Measurements from ENCODE around the gene AXIN1. TPM values are rescaled to one million over a fixed set of nuclear protein-coding genes. Genes with fewer than 3 reads are reported as not detected.

AXIN1 gene
- polyA plus RNA-seq, 2 of the 4 experiments (the other 2 are of a cell fraction), result 8.7 to 19.3 TPM

- TF ChIP-seq HOXA7 (CRISPR knock-in tag; IDR thresholded peaks at IDR 0.05), result no peak
- no peak for TF ChIP-seq REST (IDR thresholded peaks at IDR 0.05)
- no peak for TF ChIP-seq RNF2 (IDR thresholded peaks at IDR 0.05; ENCODE audit: borderline replicate concordance, low read depth)
- peak; percentile 88 for TF ChIP-seq CTCF (IDR thresholded peaks at IDR 0.05)
- TF ChIP-seq SMC3 (IDR thresholded peaks at IDR 0.05), result peak; percentile 84
- TF ChIP-seq MAX (IDR thresholded peaks at IDR 0.05), result peak; percentile 50; the same call in 1 of the 2 replicates
- TF ChIP-seq FOSB (CRISPR knock-in tag; IDR thresholded peaks at IDR 0.05), result no peak
- peak; percentile 96 to 97 for TF ChIP-seq RAD21 (conservative IDR thresholded peaks at IDR 0.05 in 1 of 2, IDR thresholded peaks at IDR 0.05 in 1 of 2)
- no peak for TF ChIP-seq EP300 (IDR thresholded peaks at IDR 0.05)
- TF ChIP-seq HOXB5 (CRISPR knock-in tag; IDR thresholded peaks at IDR 0.05), result no peak
- TF ChIP-seq NR3C1 (IDR thresholded peaks at IDR 0.05), result no peak
- TF ChIP-seq CBX8 (IDR thresholded peaks at IDR 0.05), result no peak
- no peak for TF ChIP-seq FOSL2 (IDR thresholded peaks at IDR 0.05)
- no peak for TF ChIP-seq FOSL2 (CRISPR knock-in tag; IDR thresholded peaks at IDR 0.05)
- no peak for TF ChIP-seq HES2 (IDR thresholded peaks at IDR 0.05)
- no peak for TF ChIP-seq KDM5A (IDR thresholded peaks at IDR 0.05)
- ATAC-seq (peak; percentile 86 to 94), DNase-seq (ENCODE audit: low read depth in 1 of 2, low spot score in 1 of 2) (peak; percentile 89 to 94), FAIRE-seq (no peak)
- 14% methylated on average over 21 of the region's 30 CpGs for WGBS (ENCODE audit: missing lambda C conversion rate)
- ChIA-PET POLR2A (interaction anchor here (0.7 to 1.4 kb wide), 6 partner anchors 9 to 284 kb away, joined by 3 to 7 read pairs (median 5); partner anchors contain the start of genes AXIN1 and MPG), CTCF (interaction anchor here (0.6 to 7.6 kb wide), 73 partner anchors 10 to 328 kb away, joined by 3 to 80 read pairs (median 6); partner anchors contain the start of genes ARHGDIG, AXIN1, FAM234A and HBQ1)
- no peaks in the 10 kb centered on the region for H3K9me3 ChIP-seq
- peak overlapping the region; percentile 75 for H3K4me2 ChIP-seq
- no peak overlapping the region for H3K4me3 ChIP-seq
- H3K4me1 ChIP-seq, result peaks cover 7% of the 10 kb centered on the region; the same call in 2 of the 3 replicates
- 0 out of 6 replicates have a peak overlapping the region, but pooled peaks of 1 of the 2 experiments have one; percentile 49 for H3K27ac ChIP-seq
These were observed 9.6 kb upstream of the AXIN1 start for GRCh38 chr16:361872-362701.

GRCh38 chr16:361341-361871 is 8.9 kb upstream of the AXIN1 start:
- no peak overlapping the region for H3K27ac ChIP-seq
- peak overlapping the region; percentile 75; the same call in 1 of the 3 replicates for H3K4me2 ChIP-seq
- no peak for TF ChIP-seq ATOH8 (CRISPR knock-in tag; IDR thresholded peaks at IDR 0.05; ENCODE audit: low read depth)
- TF ChIP-seq RNF2 (IDR thresholded peaks at IDR 0.05; ENCODE audit: borderline replicate concordance, low read depth), result no peak
- no peak for TF ChIP-seq ZFP36 (IDR thresholded peaks at IDR 0.05; ENCODE audit: borderline replicate concordance, partially characterized antibody)
- no peak for TF ChIP-seq FOXS1 (CRISPR knock-in tag; IDR thresholded peaks at IDR 0.05)
- TF ChIP-seq BHLHE40 (IDR thresholded peaks at IDR 0.05; ENCODE audit: low read depth, low read length), result no peak
- TF ChIP-seq SREBF2 (IDR thresholded peaks at IDR 0.05), result no peak
- FAIRE-seq (no peak), ATAC-seq (no peak), DNase-seq (ENCODE audit: low read depth in 1 of 2, low spot score in 1 of 2) (no peak)
- H3K4me3 ChIP-seq, result no peak overlapping the region
- WGBS (ENCODE audit: missing lambda C conversion rate), result 80% methylated on average over 26 of the region's 30 CpGs
- POLR2A ChIA-PET, result interaction anchor here (0.9 to 1.4 kb wide), 2 partner anchors 134 to 283 kb away, joined by 3 to 5 read pairs; partner anchors contain the start of gene MPG
- H3K9me3 ChIP-seq, result no peaks in the 10 kb centered on the region
- H3K4me1 ChIP-seq, result peaks cover 7% of the 10 kb centered on the region; the same call in 2 of the 3 replicates
- CTCF ChIA-PET, result interaction anchor here (0.6 to 7.6 kb wide), 47 partner anchors 10 to 327 kb away, joined by 3 to 80 read pairs (median 7); partner anchors contain the start of genes AXIN1, FAM234A, HBQ1 and MRPL28
